DOHH2 (cell line): ENCODE data around the gene PLXNA2.

Experiments used
- H3F3A ChIP-seq: fragments of 200-600 bp; sonication (generic), shearing (Covaris generic); 2 replicates; pipeline ENCODE4 v1.6.0; 2016; ENCODE audit warnings: antibody characterized with exemption, mild to moderate bottlenecking; ENCODE audit not compliant: control insufficient read depth, insufficient read depth
- H3K27ac ChIP-seq: fragments of 200-600 bp; sonication (generic); 2 replicates; pipeline ENCODE4 v1.5.1; 2014; ENCODE audit warnings: low read depth, mild to moderate bottlenecking, low read length, moderate library complexity
- H3K27me3 ChIP-seq: fragments of 200-600 bp; sonication (generic); 2 replicates; pipeline ENCODE4 v1.6.1; 2014; ENCODE audit warnings: mild to moderate bottlenecking, low read length, mixed read lengths; ENCODE audit not compliant: control insufficient read depth
- H3K36me3 ChIP-seq: fragments of 200-600 bp; sonication (generic); 2 replicates; pipeline ENCODE4 v1.6.1; 2014; ENCODE audit warnings: mild to moderate bottlenecking, low read length, moderate library complexity, mixed read lengths; ENCODE audit not compliant: control insufficient read depth
- H3K4me1 ChIP-seq: fragments of 200-600 bp; sonication (generic); 2 replicates; pipeline ENCODE4 v1.6.1; 2014; ENCODE audit warnings: mild to moderate bottlenecking, low read length, mixed read lengths; ENCODE audit not compliant: control insufficient read depth
- H3K4me2 ChIP-seq: fragments of 200-600 bp; sonication (generic); 2 replicates; pipeline ENCODE4 v1.6.0; 2014; ENCODE audit warnings: mild to moderate bottlenecking, low read length, moderate library complexity
- H3K4me3 ChIP-seq: fragments of 200-600 bp; sonication (generic); 2 replicates; pipeline ENCODE4 v1.5.1; 2014; ENCODE audit warnings: mild to moderate bottlenecking, low read length, mixed read lengths
- H3K79me2 ChIP-seq: fragments of 200-600 bp; sonication (generic); 2 replicates; pipeline ENCODE4 v1.6.1; 2014; ENCODE audit warnings: mild to moderate bottlenecking, low read length, mixed read lengths; ENCODE audit not compliant: control insufficient read depth
- H3K9me2 ChIP-seq: fragments of 200-600 bp; sonication (generic); replicated peaks from 2 replicates; pipeline ENCODE4 v1.6.1; 2014; ENCODE audit warnings: mild to moderate bottlenecking, low read length, mixed read lengths; ENCODE audit not compliant: control insufficient read depth
- H3K9me3 ChIP-seq: fragments of 200-600 bp; sonication (generic); 2 replicates; pipeline ENCODE4 v1.6.1; 2014; ENCODE audit warnings: antibody characterized with exemption, low read length, mixed read lengths; ENCODE audit not compliant: control insufficient read depth, insufficient read depth
- H4K20me1 ChIP-seq: fragments of 200-600 bp; sonication (generic); 2 replicates; pipeline ENCODE4 v1.6.0; 2014; ENCODE audit warnings: low read depth, mild to moderate bottlenecking, antibody characterized with exemption, low read length, moderate library complexity; ENCODE audit not compliant: control insufficient read depth, insufficient read depth
- EZH2phosphoT487 ChIP-seq: fragments of 200-600 bp; sonication (generic); IDR thresholded peaks from 2 replicates; pipeline ENCODE4 v1.6.1; 2017; ENCODE audit warnings: borderline replicate concordance, mild to moderate bottlenecking, antibody characterized with exemption, low read length, moderate library complexity, mixed read lengths
- TF ChIP-seq, protein P1 (sequence below): fragments of 200-600 bp; sonication (generic); IDR thresholded peaks from one replicate; pipeline ENCODE4 v1.5.1; 2014; ENCODE audit warnings: antibody characterized with exemption, mild to moderate bottlenecking, low read depth, low read length; ENCODE audit not compliant: poor library complexity, severe bottlenecking

The PLXNA2 gene

DNA sequence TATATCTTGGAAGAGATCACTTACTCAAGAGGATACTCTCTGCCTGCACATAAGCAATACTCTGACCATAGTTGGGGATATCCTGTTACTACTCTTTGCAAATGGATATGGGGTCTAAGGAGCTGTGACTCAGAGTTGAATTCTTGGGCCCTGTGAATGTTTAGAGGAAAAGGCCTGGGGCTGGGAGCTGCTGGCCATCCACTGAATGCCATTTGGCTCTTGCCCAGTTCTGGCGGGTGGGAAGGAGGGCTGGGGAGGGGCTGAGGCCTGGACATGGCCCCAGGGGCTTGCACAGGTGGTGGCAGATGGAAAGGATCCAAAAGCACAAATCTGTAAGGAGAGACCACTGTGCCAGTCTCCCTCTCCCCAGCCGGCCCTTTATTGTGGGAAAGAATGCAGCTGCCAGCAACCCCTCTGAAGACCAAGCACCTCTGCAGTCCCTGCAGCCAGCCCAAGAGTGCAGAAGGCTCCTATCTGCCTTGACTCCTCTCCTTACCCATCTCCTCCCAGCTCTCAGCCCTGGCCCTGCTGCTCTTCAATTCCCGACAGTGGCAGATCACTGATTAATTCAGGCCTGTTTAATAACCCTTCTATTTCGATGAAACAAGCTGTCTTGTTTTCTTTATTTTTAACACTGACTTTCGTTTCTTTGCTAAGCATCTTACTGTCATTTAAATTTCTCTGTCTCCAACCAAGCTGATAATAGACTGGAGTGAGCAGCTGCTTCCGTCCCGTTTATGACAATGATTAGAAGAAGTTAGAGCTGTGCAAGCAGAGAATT lies 12.1 kb downstream of the PLXNA2 start:
- Histone ChIP-seq H3K36me3 (no peaks in the 10 kb centered on the region), H3K27ac (no peak overlapping the region), H4K20me1 (no peaks in the 10 kb centered on the region), H3K4me3 (no peak overlapping the region), H3K4me1 (no peaks in the 10 kb centered on the region), H3F3A (no peaks in the 10 kb centered on the region), H3K9me2 (no peaks in the 10 kb centered on the region), H3K79me2 (no peaks in the 10 kb centered on the region), H3K9me3 (no peaks in the 10 kb centered on the region), H3K4me2 (no peak overlapping the region), H3K27me3 (peaks cover 25% of the 10 kb centered on the region)
- TF ChIP-seq, protein P1, sequence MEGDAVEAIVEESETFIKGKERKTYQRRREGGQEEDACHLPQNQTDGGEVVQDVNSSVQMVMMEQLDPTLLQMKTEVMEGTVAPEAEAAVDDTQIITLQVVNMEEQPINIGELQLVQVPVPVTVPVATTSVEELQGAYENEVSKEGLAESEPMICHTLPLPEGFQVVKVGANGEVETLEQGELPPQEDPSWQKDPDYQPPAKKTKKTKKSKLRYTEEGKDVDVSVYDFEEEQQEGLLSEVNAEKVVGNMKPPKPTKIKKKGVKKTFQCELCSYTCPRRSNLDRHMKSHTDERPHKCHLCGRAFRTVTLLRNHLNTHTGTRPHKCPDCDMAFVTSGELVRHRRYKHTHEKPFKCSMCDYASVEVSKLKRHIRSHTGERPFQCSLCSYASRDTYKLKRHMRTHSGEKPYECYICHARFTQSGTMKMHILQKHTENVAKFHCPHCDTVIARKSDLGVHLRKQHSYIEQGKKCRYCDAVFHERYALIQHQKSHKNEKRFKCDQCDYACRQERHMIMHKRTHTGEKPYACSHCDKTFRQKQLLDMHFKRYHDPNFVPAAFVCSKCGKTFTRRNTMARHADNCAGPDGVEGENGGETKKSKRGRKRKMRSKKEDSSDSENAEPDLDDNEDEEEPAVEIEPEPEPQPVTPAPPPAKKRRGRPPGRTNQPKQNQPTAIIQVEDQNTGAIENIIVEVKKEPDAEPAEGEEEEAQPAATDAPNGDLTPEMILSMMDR, result no peak
- no peak for TF ChIP-seq EZH2phosphoT487

GRCh38 chr1:208230668-208231529 lies 13.3 kb downstream of the PLXNA2 start:
- Histone ChIP-seq H3F3A (no peaks in the 10 kb centered on the region), H3K27ac (no peak overlapping the region), H3K9me3 (no peaks in the 10 kb centered on the region), H3K4me3 (no peak overlapping the region), H3K79me2 (no peaks in the 10 kb centered on the region), H3K36me3 (no peaks in the 10 kb centered on the region), H4K20me1 (no peaks in the 10 kb centered on the region), H3K4me1 (no peaks in the 10 kb centered on the region), H3K4me2 (no peak overlapping the region), H3K27me3 (peaks cover 13% of the 10 kb centered on the region; the same call in 1 of the 2 replicates), H3K9me2 (no peaks in the 10 kb centered on the region)
- TF ChIP-seq EZH2phosphoT487, result no peak
- TF ChIP-seq, protein P1, result no peak

DNA sequence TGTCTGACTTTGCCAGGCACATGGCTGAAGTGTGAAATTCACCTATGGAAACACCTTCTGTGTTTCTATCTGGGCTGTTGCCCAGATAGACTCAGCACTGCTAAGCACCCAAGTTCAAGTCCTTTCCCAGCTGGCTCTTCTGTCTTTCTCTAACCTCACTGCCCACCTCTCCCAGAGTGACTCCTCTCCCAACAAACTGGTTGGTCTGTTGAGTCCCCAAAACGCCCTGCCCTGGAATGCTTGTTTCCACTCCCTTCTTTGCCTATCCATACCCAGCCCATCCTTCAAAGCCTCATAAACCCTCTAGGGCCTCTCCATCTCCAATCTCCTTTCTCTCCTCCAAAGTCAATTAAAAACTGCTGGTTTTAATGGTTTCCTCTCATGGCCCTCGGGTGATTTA lies 15.6 kb downstream of the PLXNA2 start:
- H4K20me1 ChIP-seq, result no peaks in the 10 kb centered on the region
- no peak overlapping the region for H3K4me2 ChIP-seq
- no peaks in the 10 kb centered on the region for H3K4me1 ChIP-seq
- H3K79me2 ChIP-seq, result no peaks in the 10 kb centered on the region
- peaks cover 6% of the 10 kb centered on the region; the same call in 1 of the 2 replicates for H3K27me3 ChIP-seq
- H3K4me3 ChIP-seq, result no peak overlapping the region
- no peak overlapping the region for H3K27ac ChIP-seq
- TF ChIP-seq, protein P1, result no peak
- no peak for TF ChIP-seq EZH2phosphoT487
- H3K36me3 ChIP-seq, result no peaks in the 10 kb centered on the region
- H3K9me3 ChIP-seq, result no peaks in the 10 kb centered on the region
- H3K9me2 ChIP-seq, result no peaks in the 10 kb centered on the region
- no peaks in the 10 kb centered on the region for H3F3A ChIP-seq
